GM06990 (cell line): ENCODE data around the gene ATP10A.

ENCODE experiments used
- DNase-seq: peaks from one replicate; pipeline ENCODE4 v3.0.0-alpha.2; 2011; ENCODE audit not compliant: insufficient read length; ENCODE audit errors: extremely low read depth
- H3K27me3 ChIP-seq: replicated peaks from 2 replicates; pipeline ENCODE4 v1.6.0; 2011; ENCODE audit warnings: low read length; ENCODE audit not compliant: control insufficient read depth, insufficient read depth
- H3K36me3 ChIP-seq: 2 replicates; pipeline ENCODE4 v1.5.1; 2011; ENCODE audit warnings: low read length; ENCODE audit not compliant: control insufficient read depth, insufficient read depth
- H3K4me3 ChIP-seq: replicated peaks from 2 replicates; pipeline ENCODE4 v1.5.1; 2011; ENCODE audit warnings: low read depth, mild to moderate bottlenecking, control low read depth, low read length
- TF ChIP-seq, protein P1 (sequence below): IDR thresholded peaks from 2 replicates; pipeline ENCODE4 v1.5.1; 2011; ENCODE audit warnings: low read length, control low read depth, mild to moderate bottlenecking, inconsistent platforms; ENCODE audit not compliant: insufficient read depth, poor library complexity, severe bottlenecking

ATP10A gene

DNA sequence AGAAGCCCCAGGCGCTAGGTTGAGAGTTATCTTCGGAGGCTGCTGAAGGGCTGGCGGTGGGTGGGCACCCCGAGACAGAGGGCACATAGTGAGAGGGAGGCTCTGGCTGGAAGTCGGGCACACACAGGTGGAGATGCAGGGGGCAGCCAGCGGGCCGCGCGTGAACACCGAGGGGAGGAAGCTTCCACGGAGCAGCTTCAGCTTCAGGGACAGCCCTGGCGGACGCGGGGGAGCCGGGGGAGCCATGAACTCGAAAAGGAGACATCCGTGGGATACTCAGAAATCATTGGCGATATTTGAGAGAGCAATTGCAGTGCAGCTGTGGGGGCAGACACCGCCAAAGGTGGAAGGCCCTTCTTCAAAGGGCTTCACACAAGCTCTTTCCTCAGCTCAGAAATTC, 204.6 kb downstream of the ATP10A start:
- Histone ChIP-seq H3K27me3 (no peaks in the 10 kb centered on the region), H3K36me3 (no peaks in the 10 kb centered on the region), H3K4me3 (no peak overlapping the region)
- TF ChIP-seq, protein P1, sequence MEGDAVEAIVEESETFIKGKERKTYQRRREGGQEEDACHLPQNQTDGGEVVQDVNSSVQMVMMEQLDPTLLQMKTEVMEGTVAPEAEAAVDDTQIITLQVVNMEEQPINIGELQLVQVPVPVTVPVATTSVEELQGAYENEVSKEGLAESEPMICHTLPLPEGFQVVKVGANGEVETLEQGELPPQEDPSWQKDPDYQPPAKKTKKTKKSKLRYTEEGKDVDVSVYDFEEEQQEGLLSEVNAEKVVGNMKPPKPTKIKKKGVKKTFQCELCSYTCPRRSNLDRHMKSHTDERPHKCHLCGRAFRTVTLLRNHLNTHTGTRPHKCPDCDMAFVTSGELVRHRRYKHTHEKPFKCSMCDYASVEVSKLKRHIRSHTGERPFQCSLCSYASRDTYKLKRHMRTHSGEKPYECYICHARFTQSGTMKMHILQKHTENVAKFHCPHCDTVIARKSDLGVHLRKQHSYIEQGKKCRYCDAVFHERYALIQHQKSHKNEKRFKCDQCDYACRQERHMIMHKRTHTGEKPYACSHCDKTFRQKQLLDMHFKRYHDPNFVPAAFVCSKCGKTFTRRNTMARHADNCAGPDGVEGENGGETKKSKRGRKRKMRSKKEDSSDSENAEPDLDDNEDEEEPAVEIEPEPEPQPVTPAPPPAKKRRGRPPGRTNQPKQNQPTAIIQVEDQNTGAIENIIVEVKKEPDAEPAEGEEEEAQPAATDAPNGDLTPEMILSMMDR: no peak
- DNase-seq: no peak

- H3K27me3 ChIP-seq: no peaks in the 10 kb centered on the region
These were observed 207.7 kb downstream of the ATP10A start for GRCh38 chr15:25655207-25655948.

GRCh38 chr15:25653371-25653770, 209.8 kb downstream of the ATP10A start:
- no peak for DNase-seq
- no peak overlapping the region for H3K4me3 ChIP-seq
- H3K27me3 ChIP-seq: no peaks in the 10 kb centered on the region
- no peaks in the 10 kb centered on the region for H3K36me3 ChIP-seq
- TF ChIP-seq, protein P1: no peak

More at GRCh38 chr15:25655207-25655948, 207.7 kb downstream of the ATP10A start:
- H3K36me3 ChIP-seq: no peaks in the 10 kb centered on the region
- no peak for DNase-seq
- TF ChIP-seq, protein P1: no peak
- no peak overlapping the region for H3K4me3 ChIP-seq

DNA sequence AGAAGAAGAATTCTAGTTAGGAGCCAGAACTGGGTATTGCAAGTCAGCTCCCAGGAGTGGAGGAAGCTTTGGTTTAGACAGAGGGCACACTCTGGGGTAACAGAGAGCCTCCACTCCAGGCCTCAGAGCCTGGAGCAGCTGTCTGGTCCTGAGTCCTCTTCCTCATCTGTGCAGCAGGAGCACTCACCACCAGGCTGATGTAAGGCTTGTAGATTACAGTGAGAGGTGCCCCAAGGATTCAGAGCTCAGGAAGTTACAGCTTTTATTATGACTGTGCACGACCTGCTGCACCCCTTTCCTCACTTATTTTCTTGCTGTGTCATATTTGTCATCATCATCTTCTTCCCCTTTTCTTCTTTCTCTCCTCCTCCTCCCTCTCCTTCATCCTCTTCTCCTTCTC, 210.4 kb downstream of the ATP10A start:
- DNase-seq: no peak
- no peak overlapping the region for H3K4me3 ChIP-seq
- H3K36me3 ChIP-seq: no peaks in the 10 kb centered on the region
- TF ChIP-seq, protein P1: no peak
- no peaks in the 10 kb centered on the region for H3K27me3 ChIP-seq

GRCh38 chr15:25649390-25649789, 213.7 kb downstream of the ATP10A start:
- Histone ChIP-seq H3K36me3 (no peaks in the 10 kb centered on the region), H3K27me3 (no peaks in the 10 kb centered on the region), H3K4me3 (no peak overlapping the region)
- no peak for DNase-seq
- TF ChIP-seq, protein P1: no peak
